Stimulated activated CD8-positive, alpha-beta memory T cell treated with anti-CD3 and anti-CD28 coated beads, Interleukin-4, amount 100 ng/mL, for 4 hours (primary cell): ENCODE results near the gene PSG11.
"Not testable (repeated sequence)": the region's sequence is repeated elsewhere in the genome, so short reads cannot be mapped to it uniquely, and the experiment has no call there.

Experiments used
- DNase-seq, 2 donors: peaks; one replicate each; pipeline ENCODE4 v3.0.0-alpha.2; 2020; ENCODE audit warnings: low read depth in 2 of 2, low spot score in 1 of 2

The PSG11 gene

GRCh38 chr19:43026369-43026768, at the start of gene PSG11:
TSS of gene PSG11 (minus strand) at chr19:43026469. CDS start at chr19:43026372, 97 bp downstream.
- not testable (repeated sequence) for DNase-seq

GRCh38 chr19:43062418-43062817, 36.1 kb upstream of the PSG11 start:
- not testable (repeated sequence) for DNase-seq

GRCh38 chr19:43061326-43061725, 35.1 kb upstream of the PSG11 start:
- not testable (repeated sequence) for DNase-seq

GRCh38 chr19:43060254-43060653, 34.0 kb upstream of the PSG11 start:
- not testable (repeated sequence) for DNase-seq

GRCh38 chr19:43059482-43059881, 33.2 kb upstream of the PSG11 start:
- not testable (repeated sequence) for DNase-seq

- DNase-seq = not testable (repeated sequence)
Measured at GRCh38 chr19:43058440-43058839, 32.2 kb upstream of the PSG11 start.

- DNase-seq = not testable (repeated sequence)
Measured at GRCh38 chr19:43047966-43048365, 21.7 kb upstream of the PSG11 start.

GRCh38 chr19:43046578-43046977, 20.3 kb upstream of the PSG11 start:
- not testable (repeated sequence) for DNase-seq

GRCh38 chr19:43043492-43044180, 17.4 kb upstream of the PSG11 start:
- DNase-seq = not testable (repeated sequence)

GRCh38 chr19:43031645-43032044, 5.4 kb upstream of the PSG11 start:
- DNase-seq = not testable (repeated sequence)

- no peak for DNase-seq
Measured at GRCh38 chr19:43028866-43029265, 2.6 kb upstream of the PSG11 start.

GRCh38 chr19:43027985-43028384, 1.7 kb upstream of the PSG11 start:
- DNase-seq = not testable (repeated sequence)

GRCh38 chr19:43027061-43027460, 792 bp upstream of the PSG11 start:
- DNase-seq = not testable (repeated sequence)

- not testable (repeated sequence) for DNase-seq
Measured at GRCh38 chr19:43022098-43022497, 4.2 kb downstream of the PSG11 start.

GRCh38 chr19:43021629-43022028, 4.6 kb downstream of the PSG11 start:
- not testable (repeated sequence) for DNase-seq

GRCh38 chr19:43019588-43019987, 6.7 kb downstream of the PSG11 start:
- DNase-seq = not testable (repeated sequence)

GRCh38 chr19:43005841-43006240, 20.4 kb downstream of the PSG11 start:
- DNase-seq = not testable (repeated sequence)

- not testable (repeated sequence) for DNase-seq
Measured at GRCh38 chr19:43004846-43005245, 21.4 kb downstream of the PSG11 start.

GRCh38 chr19:43003634-43004033, 22.6 kb downstream of the PSG11 start:
- not testable (repeated sequence) for DNase-seq

GRCh38 chr19:43002948-43003347, 23.3 kb downstream of the PSG11 start:
- DNase-seq = not testable (repeated sequence)

- DNase-seq = not testable (repeated sequence)
Measured at GRCh38 chr19:42996161-42996560, 30.1 kb downstream of the PSG11 start.

- not testable (repeated sequence) for DNase-seq
Measured at GRCh38 chr19:42992029-42992604, 34.2 kb downstream of the PSG11 start.
